ENCODE results near the gene SLC1A2. TPM values are rescaled to one million over a fixed set of nuclear protein-coding genes. Genes with fewer than 3 reads are reported as not detected.

Gene SLC1A2
- polyA plus RNA-seq, 3 donors: 0.14 to 0.26 (median 0.22) TPM

DNA sequence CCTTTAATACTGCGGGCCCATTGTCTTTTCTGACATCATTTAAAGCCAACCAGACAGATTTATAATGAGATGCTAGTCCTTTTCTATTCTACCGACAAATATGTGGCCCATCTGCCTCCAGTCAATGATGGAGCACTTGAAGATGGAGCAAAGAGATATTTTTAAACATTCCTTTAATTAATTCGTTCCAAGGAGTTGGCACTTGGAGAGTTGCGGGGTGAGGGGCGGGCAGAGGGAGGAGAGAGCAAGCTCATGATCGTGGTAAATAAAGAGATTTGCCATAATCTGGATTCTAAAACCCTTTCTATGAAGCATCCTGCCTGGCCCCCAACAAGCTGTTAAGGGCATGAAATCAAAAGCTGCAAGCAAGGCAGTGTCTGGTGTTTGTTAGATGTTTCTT lies 5.0 kb downstream of the SLC1A2 start:
- no peak for DNase-seq (ENCODE audit: low read depth in 3 of 3, low spot score in 2 of 3)

GRCh38 chr11:35413598-35413997 lies 5.8 kb downstream of the SLC1A2 start:
- DNase-seq (ENCODE audit: low read depth in 3 of 3, low spot score in 2 of 3): no peak

GRCh38 chr11:35412285-35412684 lies 7.1 kb downstream of the SLC1A2 start:
- no peak for DNase-seq (ENCODE audit: low read depth in 3 of 3, low spot score in 2 of 3)

GRCh38 chr11:35407041-35407440 lies 12.3 kb downstream of the SLC1A2 start:
- DNase-seq (ENCODE audit: low read depth in 3 of 3, low spot score in 2 of 3): no peak

DNA sequence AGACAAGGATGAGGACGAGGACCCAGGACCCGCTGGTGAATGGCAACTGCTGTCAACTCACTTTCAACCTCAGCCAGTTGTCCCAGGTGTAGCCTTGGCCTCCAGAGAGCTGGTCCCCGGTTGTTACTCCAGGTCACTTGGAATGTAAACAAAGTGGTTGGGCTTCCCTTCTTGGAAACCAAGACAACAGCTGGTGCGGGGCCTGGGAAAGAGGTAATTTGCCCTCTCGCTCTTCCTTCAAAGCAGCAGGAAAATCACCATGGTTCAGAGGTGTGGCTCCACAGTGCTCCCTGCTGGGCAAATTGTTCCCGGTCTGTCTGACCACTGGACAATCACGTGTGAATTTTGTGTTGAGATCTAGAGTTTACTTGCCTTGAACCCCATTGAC lies 15.0 kb downstream of the SLC1A2 start:
- no peak for DNase-seq (ENCODE audit: low read depth in 3 of 3, low spot score in 2 of 3)

DNA sequence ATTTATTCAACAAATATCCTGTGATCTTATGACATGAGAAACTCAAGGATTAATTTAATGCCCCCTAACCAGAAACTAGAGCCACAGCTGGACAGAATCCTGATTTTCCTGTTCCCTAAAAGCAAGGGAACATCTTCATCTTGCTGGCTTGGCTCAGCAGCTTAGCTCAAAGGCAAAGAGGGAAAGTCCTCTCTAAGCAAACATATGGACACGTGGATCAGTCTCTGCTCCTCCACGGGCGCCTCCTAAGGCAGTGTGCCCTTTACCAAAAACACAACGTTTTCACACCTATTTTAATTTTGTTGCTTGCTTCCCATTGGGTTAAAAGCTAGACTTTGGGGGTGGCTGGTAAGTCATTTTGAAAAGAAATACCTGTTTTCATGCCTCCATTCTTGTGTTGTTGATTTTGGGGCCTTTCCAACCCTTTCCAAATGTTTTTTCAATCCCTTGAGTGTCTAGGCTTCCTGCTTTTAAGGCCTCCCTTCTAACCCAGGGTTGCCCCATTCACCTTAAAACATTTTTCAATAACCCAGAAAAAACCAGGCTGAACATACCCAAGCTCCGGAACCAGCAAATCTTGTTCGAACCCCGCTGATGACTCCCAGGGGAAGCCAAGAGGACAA lies 15.5 kb downstream of the SLC1A2 start:
- no peak for DNase-seq (ENCODE audit: low read depth in 3 of 3, low spot score in 2 of 3)

GRCh38 chr11:35402751-35403660 lies 16.4 kb downstream of the SLC1A2 start:
- DNase-seq (ENCODE audit: low read depth in 3 of 3, low spot score in 2 of 3): no peak

DNA sequence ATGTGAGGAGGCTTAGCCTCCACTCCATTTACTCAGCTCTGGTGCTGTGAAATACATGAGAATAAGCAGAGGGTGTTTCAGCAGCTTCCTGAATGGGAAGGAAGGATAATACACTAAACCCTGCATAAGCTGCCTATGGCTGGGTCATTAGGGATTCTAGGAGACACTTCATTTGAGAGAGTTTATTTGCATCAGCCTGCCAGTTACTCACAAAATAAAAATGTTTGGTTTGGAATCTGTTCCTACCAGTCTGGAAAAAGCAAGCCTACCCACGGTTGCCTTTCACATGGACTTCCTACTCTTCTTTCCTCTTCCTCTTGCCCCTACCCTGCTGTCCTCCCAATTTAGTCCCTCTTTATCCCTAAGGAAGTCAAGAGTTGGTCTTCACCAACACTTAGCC lies 20.5 kb downstream of the SLC1A2 start:
- no peak for DNase-seq (ENCODE audit: low read depth in 3 of 3, low spot score in 2 of 3)

GRCh38 chr11:35394941-35395340 lies 24.4 kb downstream of the SLC1A2 start:
- no peak for DNase-seq (ENCODE audit: low read depth in 3 of 3, low spot score in 2 of 3)

DNA sequence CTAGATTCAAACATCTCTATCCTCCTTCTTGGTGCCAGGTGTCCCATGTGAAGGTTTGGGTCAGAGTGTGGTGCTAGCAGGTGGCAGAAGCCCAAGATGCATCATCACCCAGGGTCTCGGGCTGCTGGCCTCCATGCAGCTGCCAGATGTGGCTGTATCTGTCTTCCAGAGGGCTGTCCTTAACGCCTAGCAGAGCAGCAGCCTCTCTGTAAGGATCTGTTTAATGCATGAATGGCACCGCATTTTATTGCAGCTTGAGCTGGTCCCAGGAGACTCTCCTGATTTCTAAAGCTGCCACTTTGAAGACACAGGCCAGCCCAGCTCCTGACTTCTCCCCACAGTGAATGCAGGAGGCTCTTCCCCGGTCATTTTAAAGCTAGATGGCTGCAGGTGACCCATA lies 26.3 kb downstream of the SLC1A2 start:
- no peak for DNase-seq (ENCODE audit: low read depth in 3 of 3, low spot score in 2 of 3)

DNA sequence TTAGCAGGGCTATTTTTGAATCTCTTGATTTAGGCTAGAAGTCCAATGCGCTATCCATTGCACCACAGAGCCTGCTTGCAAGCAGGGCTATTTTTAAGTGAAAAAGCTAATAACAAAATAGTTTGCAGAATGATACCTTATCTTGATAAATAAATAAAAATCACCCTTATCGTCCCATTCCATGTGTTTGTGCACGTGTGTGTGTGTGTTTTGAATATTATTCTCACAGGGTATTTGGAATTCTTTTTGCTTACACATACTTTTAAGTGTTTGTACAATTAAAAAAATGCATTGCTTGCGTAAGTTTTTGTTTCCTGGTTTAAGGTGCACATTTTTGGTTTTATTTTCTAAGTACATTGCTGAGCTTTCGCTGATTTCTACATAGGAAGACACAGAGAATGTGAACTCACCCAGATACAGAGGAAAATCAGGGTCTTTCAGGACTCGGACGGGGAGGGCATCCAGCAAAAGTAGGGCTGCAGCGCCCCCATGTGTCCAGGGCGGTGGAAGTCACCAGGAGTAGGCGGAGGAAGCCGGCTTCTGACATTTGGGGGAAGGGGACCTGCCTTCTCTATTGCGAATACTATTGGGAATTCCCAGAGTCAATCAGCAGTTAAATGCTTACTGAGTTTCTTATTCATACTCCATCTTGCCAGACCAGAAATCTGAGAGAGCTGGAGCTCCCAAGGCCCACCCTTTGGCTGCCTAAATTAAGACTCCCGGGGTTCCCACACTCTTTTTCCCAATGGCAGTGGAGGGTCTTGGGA lies 27.3 kb downstream of the SLC1A2 start:
- DNase-seq (ENCODE audit: low read depth in 3 of 3, low spot score in 2 of 3): peak; percentile 47 to 64 (median 52)

DNA sequence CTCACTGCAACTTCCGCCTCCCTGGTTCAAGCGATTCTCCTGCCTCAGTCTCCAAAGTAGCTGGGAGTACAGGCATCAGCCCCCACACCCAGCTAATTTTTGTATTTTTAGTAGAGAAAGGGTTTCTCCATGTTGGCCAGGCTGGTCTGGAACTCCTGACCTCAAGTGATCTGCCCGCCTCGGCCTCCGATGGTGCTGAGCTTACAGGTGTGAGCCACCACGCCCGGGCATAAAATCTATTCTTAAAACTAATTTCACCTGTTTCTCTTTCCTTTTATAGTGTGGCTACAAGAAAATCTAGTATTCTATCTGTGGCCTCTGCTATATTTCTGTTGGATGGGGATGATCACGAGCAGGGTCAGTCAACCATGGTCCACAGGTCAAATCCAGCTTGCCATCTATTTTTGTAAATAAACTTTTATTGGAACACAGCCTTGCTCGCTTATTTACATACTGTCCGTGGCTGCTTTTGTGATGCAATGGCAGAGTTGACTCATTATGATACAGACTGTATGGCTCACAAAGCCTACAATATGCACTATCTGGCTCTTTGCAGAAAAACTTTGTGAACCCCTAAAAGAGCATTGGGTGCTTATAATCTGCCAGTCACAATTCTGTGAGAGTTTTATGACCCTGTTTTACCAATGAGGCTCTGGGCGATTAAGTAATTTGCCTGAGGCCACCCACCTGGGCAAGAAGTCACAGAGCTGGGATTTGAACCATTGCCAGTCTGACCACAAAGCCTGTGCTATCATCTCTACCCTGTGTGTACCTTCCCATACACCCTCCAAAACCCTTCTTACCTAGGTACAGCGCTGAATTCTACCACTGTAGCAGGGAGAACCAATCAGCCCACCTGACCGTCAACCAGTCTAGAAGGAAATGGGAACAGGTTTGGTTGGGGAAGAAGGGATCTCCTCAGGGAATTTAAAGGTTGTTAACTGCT lies 28.3 kb downstream of the SLC1A2 start:
- DNase-seq (ENCODE audit: low read depth in 3 of 3, low spot score in 2 of 3): no peak

GRCh38 chr11:35389897-35390465 lies 29.4 kb downstream of the SLC1A2 start:
- DNase-seq (ENCODE audit: low read depth in 3 of 3, low spot score in 2 of 3): no peak

DNA sequence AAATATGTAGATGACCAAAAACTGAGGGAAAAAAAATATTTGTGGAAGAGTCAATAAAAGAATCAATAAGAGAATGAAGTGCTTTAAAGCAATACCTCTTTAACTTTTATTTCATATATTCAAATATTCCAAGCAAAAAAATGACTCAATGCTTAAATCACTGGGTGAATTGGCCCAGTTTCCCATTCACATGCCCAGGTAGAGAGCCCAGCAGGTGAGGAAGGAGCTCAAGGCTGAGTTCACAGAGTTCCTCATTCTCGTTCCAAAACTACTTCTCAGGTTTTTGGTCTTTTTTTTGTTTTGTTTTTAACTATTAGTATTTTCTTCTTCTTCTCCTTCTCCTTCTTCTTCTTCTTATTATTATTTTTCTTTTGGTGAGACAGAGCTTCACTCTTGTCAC lies 30.2 kb downstream of the SLC1A2 start:
- no peak for DNase-seq (ENCODE audit: low read depth in 3 of 3, low spot score in 2 of 3)

DNA sequence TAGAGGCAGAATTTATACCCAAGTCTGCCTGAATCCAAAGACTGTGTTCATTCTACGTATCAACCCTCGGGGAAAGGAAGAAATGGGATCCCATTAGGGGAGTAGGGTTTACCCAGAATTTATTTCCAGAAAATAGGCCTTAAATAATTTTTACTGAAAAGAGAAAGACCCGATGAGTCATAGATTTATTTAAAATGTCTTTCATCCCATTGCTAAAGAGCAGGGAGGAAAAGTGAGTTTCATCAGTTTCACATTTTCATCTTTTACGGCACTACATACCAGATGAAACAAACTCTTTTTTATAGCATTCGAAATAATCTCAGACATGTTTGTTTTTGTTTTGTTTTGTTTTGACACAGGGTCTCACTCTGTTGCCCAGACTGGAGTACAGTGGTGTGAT lies 31.3 kb downstream of the SLC1A2 start:
- DNase-seq (ENCODE audit: low read depth in 3 of 3, low spot score in 2 of 3): no peak

- DNase-seq (ENCODE audit: low read depth in 3 of 3, low spot score in 2 of 3): no peak
Observed at GRCh38 chr11:35387111-35387982, 32.0 kb downstream of the SLC1A2 start.

GRCh38 chr11:35383953-35384352 lies 35.4 kb downstream of the SLC1A2 start:
- no peak for DNase-seq (ENCODE audit: low read depth in 3 of 3, low spot score in 2 of 3)

- DNase-seq (ENCODE audit: low read depth in 3 of 3, low spot score in 2 of 3): no peak
Observed at GRCh38 chr11:35381709-35382322, 37.5 kb downstream of the SLC1A2 start.

- DNase-seq (ENCODE audit: low read depth in 3 of 3, low spot score in 2 of 3): no peak
Observed at GRCh38 chr11:35380603-35381002, 38.8 kb downstream of the SLC1A2 start.

Measured in right renal cortex interstitium (tissue), 3 donors.